SK-N-SH (cell line): ENCODE results near the gene SLC17A7. TPM values are rescaled to one million over a fixed set of nuclear protein-coding genes. Genes with fewer than 3 reads are reported as not detected.
A peak's percentile ranks its signal among the peaks of the same experiment; 100 is the strongest.

Experiments used
- CTCF ChIA-PET: fragments of 300-600, 350-600 bp; formaldehyde crosslinking; extraction: SDS; loops from one replicate; lab custom pipeline; 2021; lab: Yijun Ruan, JAX
- POLR2A ChIA-PET: fragments of 350-600 bp; sonication (Branson Sonifier 250); formaldehyde crosslinking; extraction: SDS; loops from one replicate; lab custom pipeline; 2020; ENCODE audit warnings: antibody characterized with exemption, inconsistent platforms; lab: Yijun Ruan, JAX
- DNase-seq: peaks from one replicate; pipeline ENCODE4 v3.0.0; 2012
- H2AFZ ChIP-seq: fragments of 200-600 bp; sonication (generic); 2 replicates; pipeline ENCODE4 v1.8.1; 2016; ENCODE audit warnings: antibody characterized with exemption, mild to moderate bottlenecking, low read depth
- H3F3A ChIP-seq: fragments of 200-600 bp; sonication (generic); replicated peaks from 2 replicates; pipeline ENCODE3; 2016; ENCODE audit warnings: antibody characterized with exemption, mild to moderate bottlenecking; ENCODE audit not compliant: insufficient read depth
- H3K27ac ChIP-seq, 2 experiments: fragments of 200-500 bp in 1 of 2; fragments of 200-600 bp in 1 of 2; sonication (Bioruptor generic) in 1 of 2; sonication (generic), shearing (Covaris generic) in 1 of 2; 2 replicates each; pipeline versions ENCODE4 v1.5.1 to v1.6.1; 2014 to 2016; ENCODE audit warnings: low read depth in 2 of 2, inconsistent platforms in 1 of 2, low read length in 1 of 2, mild to moderate bottlenecking in 1 of 2, mixed read lengths in 1 of 2
- H3K27me3 ChIP-seq: fragments of 200-600 bp; sonication (generic), shearing (Covaris generic); 2 replicates; pipeline ENCODE4 v1.6.1; 2016; ENCODE audit warnings: mixed run types; ENCODE audit not compliant: insufficient read depth
- H3K36me3 ChIP-seq, 2 experiments: fragments of 200-500 bp in 1 of 2; fragments of 200-600 bp in 1 of 2; sonication (Bioruptor generic) in 1 of 2; sonication (generic) in 1 of 2; replicated peaks in 1 of 2; 2 replicates each; pipeline versions ENCODE3 to v1.5.1; 2014 to 2016; ENCODE audit warnings: low read length in 1 of 2, mild to moderate bottlenecking in 1 of 2; ENCODE audit not compliant: insufficient read depth in 2 of 2, control insufficient read depth in 1 of 2
- H3K4me1 ChIP-seq, 2 experiments: fragments of 200-500 bp in 1 of 2; fragments of 200-600 bp in 1 of 2; sonication (Bioruptor generic) in 1 of 2; sonication (generic), shearing (Covaris generic) in 1 of 2; 2 replicates each; pipeline versions ENCODE4 v1.5.1 to v1.6.1; 2014 to 2016; ENCODE audit warnings: low read depth in 1 of 2, low read length in 1 of 2, mixed run types in 1 of 2; ENCODE audit not compliant: insufficient read depth in 2 of 2, control insufficient read depth in 1 of 2
- H3K4me2 ChIP-seq: fragments of 200-600 bp; sonication (generic), shearing (Covaris generic); 2 replicates; pipeline ENCODE4 v1.6.1; 2017; ENCODE audit warnings: mixed run types
- H3K4me3 ChIP-seq, 2 experiments: fragments of 200-500 bp in 1 of 2; fragments of 200-600 bp in 1 of 2; sonication (Bioruptor generic) in 1 of 2; sonication (generic), shearing (Covaris generic) in 1 of 2; 2 replicates each; pipeline versions ENCODE4 v1.5.1 to v1.8.1; 2014 to 2016; ENCODE audit warnings: low read depth in 2 of 2, inconsistent platforms in 1 of 2, low read length in 1 of 2, mild to moderate bottlenecking in 1 of 2, mixed read lengths in 1 of 2, moderate library complexity in 1 of 2
- H3K79me2 ChIP-seq: fragments of 200-600 bp; sonication (generic); 2 replicates; pipeline ENCODE4 v1.8.1; 2017; ENCODE audit warnings: mild to moderate bottlenecking; ENCODE audit not compliant: insufficient read depth
- H3K9ac ChIP-seq: fragments of 200-600 bp; sonication (generic); 2 replicates; pipeline ENCODE4 v1.6.1; 2017; ENCODE audit warnings: mixed run types
- H3K9me2 ChIP-seq: fragments of 200-600 bp; sonication (generic); 2 replicates; pipeline ENCODE4 v1.6.1; 2017; ENCODE audit warnings: mixed run types
- H3K9me3 ChIP-seq: fragments of 200-600 bp; sonication (generic); 2 replicates; pipeline ENCODE4 v1.6.1; 2017; ENCODE audit warnings: mixed run types, mild to moderate bottlenecking, moderate library complexity
- H4K20me1 ChIP-seq: fragments of 200-600 bp; sonication (generic); 2 replicates; pipeline ENCODE4 v1.6.1; 2017; ENCODE audit warnings: mild to moderate bottlenecking, mixed run types; ENCODE audit not compliant: insufficient read depth
- MEF2A ChIP-seq: IDR thresholded peaks from 2 replicates; pipeline ENCODE4 v1.4.0; 2012; ENCODE audit warnings: low read depth, borderline replicate concordance
- MXI1 ChIP-seq: IDR thresholded peaks from 2 replicates; pipeline ENCODE4 v1.6.1; 2012; ENCODE audit warnings: mild to moderate bottlenecking, low read depth, low read length, improper control_type of control experiment
- POLR2AphosphoS5 ChIP-seq: IDR thresholded peaks from 2 replicates; pipeline ENCODE4 v1.6.1; 2012; ENCODE audit warnings: low read depth, low read length
- SMC3 ChIP-seq: IDR thresholded peaks from 2 replicates; pipeline ENCODE4 v1.6.1; 2012; ENCODE audit warnings: low read depth, low read length, improper control_type of control experiment
- WGBS: methylation state at CpG from one replicate; pipeline ENCODE4 v1.1.6; 2017; ENCODE audit warnings: low lambda C conversion rate; 5-methylcytosine and 5-hydroxymethylcytosine counted together
- polyA plus RNA-seq, 3 experiments: library from polyadenylated mRNA; depleted of rRNA; stranded (reverse); fragments of >200 nt; gene quantifications; 2 replicates each; pipeline ENCODE4 v1.2.3, GENCODE V29; 2012
- TF ChIP-seq, protein P1 (sequence below): IDR thresholded peaks from 2 replicates; pipeline ENCODE4 v1.4.0; 2012; ENCODE audit warnings: low read depth
- TF ChIP-seq, protein P2 (sequence below): IDR thresholded peaks from 2 replicates; pipeline ENCODE4 v1.6.1; 2012; ENCODE audit warnings: mild to moderate bottlenecking, low read depth, low read length, moderate library complexity

Gene SLC17A7
- polyA plus RNA-seq, 1 of the 3 experiments (the other 2 are of a cell fraction), result 0.59 TPM

DNA sequence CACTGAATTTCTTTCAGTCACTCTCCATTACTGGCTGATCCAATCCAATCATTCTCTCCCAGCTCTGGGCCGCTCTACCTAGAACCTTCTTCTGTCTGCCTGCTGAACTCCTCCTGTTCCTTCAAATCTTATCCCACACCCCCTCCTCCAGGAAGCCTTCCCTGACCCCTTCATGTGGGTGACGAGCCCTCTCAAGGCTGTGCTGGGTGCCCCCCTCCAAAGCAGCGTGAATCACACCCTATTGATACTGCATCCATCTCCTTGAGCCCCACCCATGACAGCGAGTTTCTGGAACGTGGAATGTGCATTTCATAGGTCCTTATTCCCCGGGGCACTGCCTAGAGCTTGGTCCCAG is 7.1 kb upstream of the SLC17A7 start:
- Histone ChIP-seq H2AFZ (no peak overlapping the region), H3F3A (peaks cover 25% of the 10 kb centered on the region), H4K20me1 (no peaks in the 10 kb centered on the region; the same call in 1 of the 2 replicates), H3K36me3 (peaks cover 12 to 13% of the 10 kb centered on the region in 2 experiments), H3K27ac (no peak overlapping the region), H3K27me3 (no peaks in the 10 kb centered on the region), H3K9me2 (no peaks in the 10 kb centered on the region), H3K4me3 (no peak overlapping the region), H3K79me2 (peaks cover 27% of the 10 kb centered on the region), H3K9me3 (no peaks in the 10 kb centered on the region), H3K4me1 (peaks cover 0 to 10% of the 10 kb centered on the region in 2 experiments; a peak in 2 of 4 replicates), H3K4me2 (no peak overlapping the region), H3K9ac (no peak overlapping the region)
- 97% methylated on average over 6 of the region's 6 CpGs for WGBS
- CTCF ChIA-PET, result interaction anchor here (0.7 to 11.2 kb wide), 4 partner anchors 25 to 56 kb away, joined by 3 to 149 read pairs (median 4); partner anchors contain the start of genes FLT3LG and KASH5
- DNase-seq, result no peak
- POLR2A ChIA-PET, result no interaction called here
- TF ChIP-seq SMC3 (no peak), MEF2A (no peak)
- TF ChIP-seq, protein P1, sequence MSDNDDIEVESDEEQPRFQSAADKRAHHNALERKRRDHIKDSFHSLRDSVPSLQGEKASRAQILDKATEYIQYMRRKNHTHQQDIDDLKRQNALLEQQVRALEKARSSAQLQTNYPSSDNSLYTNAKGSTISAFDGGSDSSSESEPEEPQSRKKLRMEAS, result no peak
- TF ChIP-seq, protein P2, sequence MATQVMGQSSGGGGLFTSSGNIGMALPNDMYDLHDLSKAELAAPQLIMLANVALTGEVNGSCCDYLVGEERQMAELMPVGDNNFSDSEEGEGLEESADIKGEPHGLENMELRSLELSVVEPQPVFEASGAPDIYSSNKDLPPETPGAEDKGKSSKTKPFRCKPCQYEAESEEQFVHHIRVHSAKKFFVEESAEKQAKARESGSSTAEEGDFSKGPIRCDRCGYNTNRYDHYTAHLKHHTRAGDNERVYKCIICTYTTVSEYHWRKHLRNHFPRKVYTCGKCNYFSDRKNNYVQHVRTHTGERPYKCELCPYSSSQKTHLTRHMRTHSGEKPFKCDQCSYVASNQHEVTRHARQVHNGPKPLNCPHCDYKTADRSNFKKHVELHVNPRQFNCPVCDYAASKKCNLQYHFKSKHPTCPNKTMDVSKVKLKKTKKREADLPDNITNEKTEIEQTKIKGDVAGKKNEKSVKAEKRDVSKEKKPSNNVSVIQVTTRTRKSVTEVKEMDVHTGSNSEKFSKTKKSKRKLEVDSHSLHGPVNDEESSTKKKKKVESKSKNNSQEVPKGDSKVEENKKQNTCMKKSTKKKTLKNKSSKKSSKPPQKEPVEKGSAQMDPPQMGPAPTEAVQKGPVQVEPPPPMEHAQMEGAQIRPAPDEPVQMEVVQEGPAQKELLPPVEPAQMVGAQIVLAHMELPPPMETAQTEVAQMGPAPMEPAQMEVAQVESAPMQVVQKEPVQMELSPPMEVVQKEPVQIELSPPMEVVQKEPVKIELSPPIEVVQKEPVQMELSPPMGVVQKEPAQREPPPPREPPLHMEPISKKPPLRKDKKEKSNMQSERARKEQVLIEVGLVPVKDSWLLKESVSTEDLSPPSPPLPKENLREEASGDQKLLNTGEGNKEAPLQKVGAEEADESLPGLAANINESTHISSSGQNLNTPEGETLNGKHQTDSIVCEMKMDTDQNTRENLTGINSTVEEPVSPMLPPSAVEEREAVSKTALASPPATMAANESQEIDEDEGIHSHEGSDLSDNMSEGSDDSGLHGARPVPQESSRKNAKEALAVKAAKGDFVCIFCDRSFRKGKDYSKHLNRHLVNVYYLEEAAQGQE, result no peak

DNA sequence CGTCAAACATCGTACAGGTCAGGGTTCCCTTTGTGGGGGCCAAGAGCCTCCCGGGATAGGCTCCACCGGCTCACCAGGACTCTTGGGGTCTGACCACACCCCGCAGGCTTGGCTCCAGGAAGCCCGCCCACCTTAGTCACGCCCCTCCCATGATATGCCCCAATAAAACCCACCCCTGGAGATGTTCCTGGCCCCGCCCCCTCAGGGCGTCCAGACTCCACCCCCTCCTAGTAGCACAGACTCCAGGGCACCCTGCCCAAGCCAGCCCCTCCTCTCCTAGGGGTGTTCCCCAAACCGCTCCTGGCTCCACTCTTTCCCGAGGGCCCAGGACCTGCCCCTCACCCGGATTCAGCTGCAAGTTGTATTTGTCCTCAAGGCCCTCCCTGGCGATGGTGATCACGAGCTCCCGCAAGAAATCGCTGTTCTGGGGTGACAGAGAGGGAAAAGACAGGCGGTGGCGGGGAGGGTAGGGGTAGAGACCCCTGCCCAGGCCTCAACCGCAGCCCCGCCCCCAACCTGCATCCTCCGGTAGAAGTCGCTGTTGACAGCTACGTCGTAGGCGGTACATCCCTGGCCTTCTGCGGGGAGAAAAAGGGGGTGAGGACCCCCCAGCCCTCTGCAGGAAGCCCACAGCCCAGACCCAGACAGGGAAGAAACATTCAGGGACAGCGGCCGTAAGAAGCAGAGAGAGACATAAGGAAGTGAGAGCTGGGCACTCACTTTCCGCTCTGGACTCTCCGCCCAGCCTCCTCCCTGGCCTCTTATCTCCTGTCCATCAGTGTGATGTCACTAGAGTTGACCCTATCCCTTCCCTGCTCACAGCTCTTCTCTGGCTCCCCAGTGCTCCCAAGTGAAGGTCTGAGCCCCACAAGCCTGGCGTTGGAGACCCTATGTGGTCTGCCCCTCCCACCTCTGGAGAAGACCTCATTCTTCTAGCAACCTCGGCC is 6.4 kb upstream of the SLC17A7 start:
- peak; percentile 73 for DNase-seq
- H3K79me2 ChIP-seq, result peaks cover 27% of the 10 kb centered on the region
- H4K20me1 ChIP-seq, result no peaks in the 10 kb centered on the region; the same call in 1 of the 2 replicates
- no peak overlapping the region for H3K4me3 ChIP-seq
- H3F3A ChIP-seq, result peaks cover 21% of the 10 kb centered on the region
- H3K27ac ChIP-seq, result no peak overlapping the region
- no peak for TF ChIP-seq POLR2AphosphoS5
- TF ChIP-seq MXI1, result no peak
- 91% methylated on average over 25 of the region's 32 CpGs for WGBS
- no peaks in the 10 kb centered on the region for H3K9me3 ChIP-seq
- H3K4me2 ChIP-seq, result no peak overlapping the region
- H3K27me3 ChIP-seq, result no peaks in the 10 kb centered on the region
- ChIA-PET CTCF (interaction anchor here (0.7 to 11.2 kb wide), 2 partner anchors 28 to 56 kb away, joined by 3 to 149 read pairs; partner anchors contain the start of gene KASH5), POLR2A (no interaction called here)
- H3K36me3 ChIP-seq, result peaks cover 12 to 13% of the 10 kb centered on the region in 2 experiments
- H3K9ac ChIP-seq, result no peak overlapping the region
- H3K9me2 ChIP-seq, result no peaks in the 10 kb centered on the region
- H3K4me1 ChIP-seq, result peaks cover 0 to 10% of the 10 kb centered on the region in 2 experiments; a peak in 2 of 4 replicates
- H2AFZ ChIP-seq, result no peak overlapping the region
